HEK293 (cell line): ENCODE data around the gene ZNF783.

Experiments used
- ZNF146 ChIP-seq: fragments of 450-650 bp; formaldehyde crosslinking; IDR thresholded peaks from 2 replicates; pipeline ENCODE4 v1.5.1; 2016; ENCODE audit warnings: missing biosample characterization, missing genetic modification characterization
- ZNF629 ChIP-seq: fragments of 450-650 bp; formaldehyde crosslinking; IDR thresholded peaks from 2 replicates; pipeline ENCODE4 v1.5.1; 2017; ENCODE audit warnings: missing biosample characterization, missing genetic modification characterization

GRCh38 chr7:149285603-149286002, 23.6 kb downstream of the ZNF783 start:
- no peak for TF ChIP-seq ZNF146 (tag by site-specific recombination)
- TF ChIP-seq ZNF629: no peak
